Retinal pigment epithelial cell (primary cell): ENCODE data around the gene DDX3X.

Experiments used
- DNase-seq: peaks from one replicate; pipeline ENCODE4 v3.0.0-alpha.2; 2010; ENCODE audit warnings: low read depth
- H3K4me3 ChIP-seq: 2 replicates; pipeline ENCODE4 v1.5.1; 2011; ENCODE audit warnings: mild to moderate bottlenecking, low read length, control low read depth, moderate library complexity
- TF ChIP-seq, protein P1 (sequence below): conservative IDR thresholded peaks from 2 replicates; pipeline ENCODE4 v1.5.1; 2011; ENCODE audit warnings: low read depth, low read length, control low read depth, inconsistent platforms

Gene DDX3X

GRCh38 chrX:41301438-41301824 is 32.5 kb upstream of the DDX3X start:
- TF ChIP-seq, protein P1, sequence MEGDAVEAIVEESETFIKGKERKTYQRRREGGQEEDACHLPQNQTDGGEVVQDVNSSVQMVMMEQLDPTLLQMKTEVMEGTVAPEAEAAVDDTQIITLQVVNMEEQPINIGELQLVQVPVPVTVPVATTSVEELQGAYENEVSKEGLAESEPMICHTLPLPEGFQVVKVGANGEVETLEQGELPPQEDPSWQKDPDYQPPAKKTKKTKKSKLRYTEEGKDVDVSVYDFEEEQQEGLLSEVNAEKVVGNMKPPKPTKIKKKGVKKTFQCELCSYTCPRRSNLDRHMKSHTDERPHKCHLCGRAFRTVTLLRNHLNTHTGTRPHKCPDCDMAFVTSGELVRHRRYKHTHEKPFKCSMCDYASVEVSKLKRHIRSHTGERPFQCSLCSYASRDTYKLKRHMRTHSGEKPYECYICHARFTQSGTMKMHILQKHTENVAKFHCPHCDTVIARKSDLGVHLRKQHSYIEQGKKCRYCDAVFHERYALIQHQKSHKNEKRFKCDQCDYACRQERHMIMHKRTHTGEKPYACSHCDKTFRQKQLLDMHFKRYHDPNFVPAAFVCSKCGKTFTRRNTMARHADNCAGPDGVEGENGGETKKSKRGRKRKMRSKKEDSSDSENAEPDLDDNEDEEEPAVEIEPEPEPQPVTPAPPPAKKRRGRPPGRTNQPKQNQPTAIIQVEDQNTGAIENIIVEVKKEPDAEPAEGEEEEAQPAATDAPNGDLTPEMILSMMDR, result no peak
- no peak for DNase-seq

GRCh38 chrX:41302370-41302769 is 31.6 kb upstream of the DDX3X start:
- H3K4me3 ChIP-seq, result no peak overlapping the region
- TF ChIP-seq, protein P1, result no peak
- no peak for DNase-seq

More at GRCh38 chrX:41301438-41301824, 32.5 kb upstream of the DDX3X start:
- H3K4me3 ChIP-seq, result no peak overlapping the region

DNA sequence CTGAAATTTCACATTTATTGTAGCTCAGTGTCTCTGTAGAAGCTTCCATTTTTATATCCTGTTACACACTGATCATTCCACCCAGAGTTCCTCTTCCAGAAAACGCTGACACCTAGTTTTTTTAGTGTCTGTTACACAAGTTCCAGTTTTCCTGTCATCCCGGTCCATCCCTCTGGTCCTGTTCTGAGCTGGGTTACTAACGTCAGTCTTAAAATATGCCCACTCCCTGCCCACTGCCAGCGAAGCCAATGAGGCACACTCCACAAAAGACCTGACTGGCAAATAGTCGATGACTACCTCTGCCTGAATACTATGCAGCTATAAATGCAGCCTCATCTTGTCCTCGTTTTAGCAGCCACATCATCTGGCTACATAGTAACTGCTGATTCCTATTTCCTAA is 30.9 kb upstream of the DDX3X start:
- no peak for DNase-seq
- no peak overlapping the region for H3K4me3 ChIP-seq
- TF ChIP-seq, protein P1, result no peak

DNA sequence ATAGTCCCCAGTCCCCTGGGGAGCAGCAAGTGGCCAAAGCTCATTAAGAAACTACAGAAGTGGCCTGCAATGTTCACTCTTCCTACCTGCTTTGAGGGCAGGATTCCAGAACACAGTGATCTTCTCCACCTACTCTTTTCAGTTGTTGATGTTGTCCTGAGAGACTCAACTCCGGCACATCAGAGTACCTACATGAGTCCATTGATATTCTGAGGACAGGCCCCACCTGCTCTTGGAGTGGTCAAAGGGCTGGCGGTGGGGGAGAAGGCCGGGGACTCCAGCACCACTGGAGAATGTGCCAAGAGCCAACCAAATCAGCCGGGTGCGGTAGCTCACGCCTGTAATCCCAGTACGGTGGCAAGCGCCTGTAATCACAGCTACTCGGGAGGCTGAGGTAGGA is 29.8 kb upstream of the DDX3X start:
- no peak overlapping the region for H3K4me3 ChIP-seq
- TF ChIP-seq, protein P1, result no peak
- DNase-seq, result no peak

DNA sequence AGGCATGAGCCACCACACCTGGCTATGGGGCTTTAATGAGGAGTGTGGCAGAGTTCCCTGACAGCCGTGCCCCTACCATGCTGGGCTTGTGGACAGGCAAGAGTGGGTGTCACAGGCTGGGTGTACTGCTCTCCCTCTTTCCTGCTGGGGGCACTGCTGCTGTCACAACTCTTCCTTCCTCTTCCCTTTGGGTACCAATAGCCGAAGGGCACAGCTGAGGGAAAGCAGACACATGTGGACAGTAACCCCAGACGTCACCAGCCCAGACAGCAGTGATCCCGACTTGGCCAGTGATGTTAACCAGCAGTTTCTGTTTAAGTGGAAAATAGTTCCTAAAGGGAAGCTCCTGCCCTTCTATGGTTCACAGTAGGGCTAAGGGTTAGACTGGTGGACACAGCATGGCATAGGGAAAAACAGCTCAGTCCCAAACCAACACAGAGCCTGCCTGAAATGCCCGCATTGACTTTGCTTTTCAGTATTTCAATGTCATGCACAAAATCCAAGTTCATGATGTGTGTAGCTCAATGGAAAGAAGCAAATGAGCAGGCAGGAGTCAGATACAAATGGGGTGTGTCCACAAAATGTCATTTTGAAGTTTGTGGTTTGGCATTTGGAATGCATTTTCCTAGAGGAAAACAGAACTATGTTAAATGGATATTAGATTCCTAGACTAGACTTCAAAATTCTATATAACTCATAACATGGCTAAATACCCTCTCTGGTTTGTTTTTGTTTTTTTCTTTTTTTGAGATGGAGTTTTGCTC is 24.9 kb upstream of the DDX3X start:
- no peak overlapping the region for H3K4me3 ChIP-seq
- TF ChIP-seq, protein P1, result no peak
- no peak for DNase-seq

- TF ChIP-seq, protein P1, result no peak
- no peak for DNase-seq
- no peak overlapping the region for H3K4me3 ChIP-seq
Observed at GRCh38 chrX:41312786-41313185, 21.2 kb upstream of the DDX3X start.

- peak; percentile 95 for DNase-seq
- TF ChIP-seq, protein P1, result no peak
- H3K4me3 ChIP-seq, result no peak overlapping the region
Observed at GRCh38 chrX:41313419-41313818, 20.5 kb upstream of the DDX3X start.
